ENCODE data around the gene IL3. TPM values are rescaled to one million over a fixed set of nuclear protein-coding genes. Genes with fewer than 3 reads are reported as not detected.

IL3 gene
- total RNA-seq, 1 donor from 2014 or later = not detected

DNA sequence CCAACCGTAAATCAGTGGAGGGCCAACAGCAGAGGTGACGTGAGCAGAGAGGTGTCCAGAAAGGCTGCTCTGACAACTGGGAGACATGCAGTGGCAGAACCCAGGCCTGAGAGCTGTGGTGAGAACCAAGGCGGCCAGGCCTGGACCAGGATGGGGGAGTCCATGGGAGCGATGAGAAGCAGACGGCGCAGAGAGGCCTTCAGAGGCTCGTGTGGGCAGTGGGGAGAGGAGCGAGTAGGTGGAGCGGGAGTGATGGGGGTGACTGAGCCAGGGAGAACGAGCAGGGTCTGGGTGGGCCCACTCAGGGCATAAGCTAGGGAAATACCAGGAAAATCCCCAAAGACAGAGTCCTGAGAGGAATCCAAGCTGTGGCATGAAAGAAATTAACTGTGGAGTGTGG is 7.9 kb upstream of the IL3 start:
- TF ChIP-seq, protein P1, sequence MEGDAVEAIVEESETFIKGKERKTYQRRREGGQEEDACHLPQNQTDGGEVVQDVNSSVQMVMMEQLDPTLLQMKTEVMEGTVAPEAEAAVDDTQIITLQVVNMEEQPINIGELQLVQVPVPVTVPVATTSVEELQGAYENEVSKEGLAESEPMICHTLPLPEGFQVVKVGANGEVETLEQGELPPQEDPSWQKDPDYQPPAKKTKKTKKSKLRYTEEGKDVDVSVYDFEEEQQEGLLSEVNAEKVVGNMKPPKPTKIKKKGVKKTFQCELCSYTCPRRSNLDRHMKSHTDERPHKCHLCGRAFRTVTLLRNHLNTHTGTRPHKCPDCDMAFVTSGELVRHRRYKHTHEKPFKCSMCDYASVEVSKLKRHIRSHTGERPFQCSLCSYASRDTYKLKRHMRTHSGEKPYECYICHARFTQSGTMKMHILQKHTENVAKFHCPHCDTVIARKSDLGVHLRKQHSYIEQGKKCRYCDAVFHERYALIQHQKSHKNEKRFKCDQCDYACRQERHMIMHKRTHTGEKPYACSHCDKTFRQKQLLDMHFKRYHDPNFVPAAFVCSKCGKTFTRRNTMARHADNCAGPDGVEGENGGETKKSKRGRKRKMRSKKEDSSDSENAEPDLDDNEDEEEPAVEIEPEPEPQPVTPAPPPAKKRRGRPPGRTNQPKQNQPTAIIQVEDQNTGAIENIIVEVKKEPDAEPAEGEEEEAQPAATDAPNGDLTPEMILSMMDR (IDR thresholded peaks at IDR 0.05; ENCODE audit: insufficient read depth, low read length, poor library complexity, severe bottlenecking) = no peak
- H3K36me3 ChIP-seq (ENCODE audit: control insufficient read depth, insufficient read depth, low read length) = no peaks in the 10 kb centered on the region
- H3K27me3 ChIP-seq (ENCODE audit: control insufficient read depth, insufficient read depth, low read length) = peaks cover 5% of the 10 kb centered on the region
- H3K4me3 ChIP-seq (ENCODE audit: low read depth, low read length) = no peak overlapping the region
- DNase-seq (ENCODE audit: low read depth) = no peak

DNA sequence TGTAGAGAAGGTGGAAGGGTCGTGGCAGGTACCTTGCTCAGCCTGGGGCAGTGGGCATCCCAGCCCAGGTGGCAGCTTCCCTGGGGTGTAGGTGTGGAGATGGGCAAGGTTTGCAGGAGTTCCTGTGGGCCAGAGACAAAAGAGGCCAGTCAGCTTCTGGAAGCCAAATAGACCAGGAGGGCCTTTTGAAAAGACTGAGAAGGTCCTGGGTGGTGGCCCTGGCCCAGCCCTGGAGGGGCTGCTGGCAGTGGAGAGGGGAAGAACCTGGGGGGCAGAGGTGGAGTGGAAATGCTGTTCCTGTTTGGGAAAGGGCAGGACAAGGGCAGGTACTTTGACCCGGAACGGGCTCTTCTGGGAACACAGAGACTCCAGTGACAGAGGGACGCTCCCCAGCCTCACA is 7.0 kb upstream of the IL3 start:
- DNase-seq (ENCODE audit: low read depth) = no peak
- Histone ChIP-seq H3K4me3 (ENCODE audit: low read depth, low read length) (no peak overlapping the region), H3K36me3 (ENCODE audit: control insufficient read depth, insufficient read depth, low read length) (no peaks in the 10 kb centered on the region), H3K27me3 (ENCODE audit: control insufficient read depth, insufficient read depth, low read length) (peaks cover 5% of the 10 kb centered on the region)
- TF ChIP-seq, protein P1 (IDR thresholded peaks at IDR 0.05; ENCODE audit: insufficient read depth, low read length, poor library complexity, severe bottlenecking) = no peak

DNA sequence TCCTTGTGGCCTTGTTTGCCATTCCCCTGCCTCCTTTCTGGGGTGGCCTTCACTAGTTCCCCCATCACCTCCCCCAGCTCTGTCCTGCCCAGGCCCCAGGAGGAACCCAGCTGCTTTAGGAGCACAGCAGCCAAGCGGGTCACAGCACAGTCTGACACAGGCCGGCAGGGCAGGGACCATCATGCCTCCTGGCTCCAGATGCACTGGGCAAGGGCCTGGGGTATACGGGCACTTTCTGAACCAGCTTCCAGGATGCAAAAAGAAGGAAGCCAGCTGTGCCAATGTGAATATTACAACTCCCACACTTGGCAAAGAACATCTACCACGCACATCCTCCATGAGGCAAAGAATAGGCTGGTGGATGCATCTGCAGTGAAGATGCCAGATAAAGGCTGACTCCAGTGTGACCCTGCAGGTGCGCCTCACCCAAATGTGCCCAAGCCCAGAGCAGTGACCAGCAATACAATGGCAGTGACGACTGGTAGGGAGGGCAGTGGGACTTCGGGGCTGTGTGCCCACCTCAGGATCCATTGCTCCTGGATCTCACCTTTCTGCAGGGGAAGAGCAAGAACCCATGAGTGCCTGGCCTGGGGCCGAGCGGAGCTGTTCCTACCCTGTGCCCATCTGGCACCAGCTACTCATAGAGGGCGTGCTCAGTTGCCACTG is 6.3 kb upstream of the IL3 start:
- Histone ChIP-seq H3K27me3 (ENCODE audit: control insufficient read depth, insufficient read depth, low read length) (peaks cover 2% of the 10 kb centered on the region), H3K4me3 (ENCODE audit: low read depth, low read length) (no peak overlapping the region), H3K36me3 (ENCODE audit: control insufficient read depth, insufficient read depth, low read length) (no peaks in the 10 kb centered on the region)
- DNase-seq (ENCODE audit: low read depth) = no peak
- TF ChIP-seq, protein P1 (IDR thresholded peaks at IDR 0.05; ENCODE audit: insufficient read depth, low read length, poor library complexity, severe bottlenecking) = no peak

DNA sequence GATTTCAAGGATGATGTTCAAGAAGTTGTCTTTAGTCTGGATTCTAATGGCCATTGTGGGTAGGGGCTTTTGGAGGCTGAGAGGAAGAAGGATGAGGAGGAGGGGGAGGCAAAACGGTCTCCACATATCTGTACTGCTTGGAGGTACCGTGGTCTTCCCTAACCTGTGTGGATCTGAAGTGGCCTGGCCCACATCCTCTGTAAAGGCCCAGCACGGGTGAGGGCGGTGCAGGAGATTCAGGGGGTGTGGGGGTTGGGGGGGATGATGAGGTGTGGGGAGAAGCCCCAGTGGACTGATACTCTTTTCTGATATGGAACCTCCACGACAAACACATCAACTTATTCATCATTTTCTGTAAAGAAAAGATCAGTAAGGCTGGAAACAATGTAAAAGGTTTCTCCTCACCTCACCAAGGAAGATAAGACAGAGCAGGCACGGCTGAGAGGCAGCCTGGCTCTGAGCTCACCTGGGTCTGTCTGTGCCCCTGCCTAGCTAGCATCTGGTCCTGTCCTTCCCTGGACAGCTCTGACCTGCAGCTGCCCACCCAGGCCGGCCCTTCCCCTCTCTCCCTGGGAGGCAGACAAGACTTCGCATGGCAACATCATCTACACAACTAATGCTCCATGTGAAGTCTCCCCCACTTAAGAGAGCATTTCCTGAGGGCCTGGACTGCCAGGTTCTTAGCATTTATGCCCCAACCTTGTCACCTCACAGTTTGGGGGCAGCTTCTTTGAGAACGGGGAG is 5.6 kb upstream of the IL3 start:
- Histone ChIP-seq H3K27me3 (ENCODE audit: control insufficient read depth, insufficient read depth, low read length) (peaks cover 2% of the 10 kb centered on the region), H3K4me3 (ENCODE audit: low read depth, low read length) (no peak overlapping the region), H3K36me3 (ENCODE audit: control insufficient read depth, insufficient read depth, low read length) (no peaks in the 10 kb centered on the region)
- no peak for DNase-seq (ENCODE audit: low read depth)
- TF ChIP-seq, protein P1 (IDR thresholded peaks at IDR 0.05; ENCODE audit: insufficient read depth, low read length, poor library complexity, severe bottlenecking) = no peak

DNA sequence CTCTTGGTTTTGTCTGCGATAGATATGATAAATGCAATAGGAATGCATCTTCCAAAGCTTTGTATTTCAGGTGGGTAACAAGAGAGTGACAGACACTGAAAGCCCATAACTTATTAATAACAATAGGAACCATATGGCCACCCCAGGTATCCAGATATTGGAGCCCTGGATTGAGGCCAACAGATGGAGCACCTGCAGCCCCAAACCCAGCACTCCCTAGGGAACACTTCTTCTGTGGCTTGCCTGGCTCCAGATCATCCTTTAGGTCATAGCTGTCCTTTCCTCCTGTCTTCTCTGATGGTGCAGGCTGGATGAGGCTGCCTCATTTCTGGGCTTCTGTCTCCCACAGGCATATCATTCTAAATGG is 5.0 kb upstream of the IL3 start:
- Histone ChIP-seq H3K36me3 (ENCODE audit: control insufficient read depth, insufficient read depth, low read length) (no peaks in the 10 kb centered on the region), H3K27me3 (ENCODE audit: control insufficient read depth, insufficient read depth, low read length) (peaks cover 2% of the 10 kb centered on the region), H3K4me3 (ENCODE audit: low read depth, low read length) (no peak overlapping the region)
- TF ChIP-seq, protein P1 (IDR thresholded peaks at IDR 0.05; ENCODE audit: insufficient read depth, low read length, poor library complexity, severe bottlenecking) = no peak
- no peak for DNase-seq (ENCODE audit: low read depth)

All from kidney epithelial cell (primary cell).